Loucy (cell line): Measurements from ENCODE around the gene ZBTB3.
"Not testable (repeated sequence)": the region's sequence is repeated elsewhere in the genome, so short reads cannot be mapped to it uniquely, and the experiment has no call there.

Source experiments
- H2AFZ ChIP-seq: fragments of 200-600 bp; sonication (generic); 2 replicates; pipeline ENCODE4 v1.6.0; 2016; ENCODE audit warnings: antibody characterized with exemption, mild to moderate bottlenecking, low read length, moderate library complexity
- H3F3A ChIP-seq: fragments of 200-600 bp; 2 replicates; pipeline ENCODE4 v1.6.0; 2016; ENCODE audit warnings: antibody characterized with exemption, low read depth, mild to moderate bottlenecking
- H3K27me3 ChIP-seq: fragments of 200-600 bp; sonication (generic); 2 replicates; pipeline ENCODE4 v1.6.1; 2014; ENCODE audit warnings: low read length, mild to moderate bottlenecking; ENCODE audit not compliant: insufficient read depth, poor library complexity, severe bottlenecking
- H3K36me3 ChIP-seq: fragments of 200-600 bp; sonication (generic); 2 replicates; pipeline ENCODE4 v1.6.1; 2016; ENCODE audit warnings: low read length; ENCODE audit not compliant: insufficient read depth
- H3K4me1 ChIP-seq: fragments of 200-600 bp; sonication (generic); 2 replicates; pipeline ENCODE4 v1.5.1; 2014; ENCODE audit warnings: low read length, mild to moderate bottlenecking; ENCODE audit not compliant: insufficient read depth, poor library complexity, severe bottlenecking
- H3K4me2 ChIP-seq: fragments of 200-600 bp; sonication (generic); 2 replicates; pipeline ENCODE4 v1.6.0; 2014; ENCODE audit warnings: antibody characterized with exemption, low read length, low read depth, mild to moderate bottlenecking; ENCODE audit not compliant: poor library complexity, severe bottlenecking
- H3K4me3 ChIP-seq: fragments of 200-600 bp; sonication (generic); 2 replicates; pipeline ENCODE4 v1.5.1; 2014; ENCODE audit warnings: low read length, mild to moderate bottlenecking, mixed read lengths; ENCODE audit not compliant: poor library complexity, severe bottlenecking
- H3K79me2 ChIP-seq: fragments of 200-600 bp; sonication (generic); 2 replicates; pipeline ENCODE4 v1.6.1; 2014; ENCODE audit warnings: low read length; ENCODE audit not compliant: insufficient read depth
- H3K9ac ChIP-seq: fragments of 200-600 bp; sonication (generic); 2 replicates; pipeline ENCODE4 v1.6.0; 2014; ENCODE audit warnings: mild to moderate bottlenecking, low read depth, low read length, moderate library complexity; ENCODE audit not compliant: poor library complexity, severe bottlenecking
- H3K9me2 ChIP-seq: fragments of 200-600 bp; sonication (generic); replicated peaks from 2 replicates; pipeline ENCODE4 v1.6.1; 2016; ENCODE audit warnings: low read depth, low read length, mixed read lengths
- H3K9me3 ChIP-seq: fragments of 200-600 bp; sonication (generic); 2 replicates; pipeline ENCODE4 v1.6.1; 2014; ENCODE audit warnings: mild to moderate bottlenecking, antibody characterized with exemption, low read length, low read depth; ENCODE audit not compliant: insufficient read depth
- H4K20me1 ChIP-seq: fragments of 200-600 bp; sonication (generic); 2 replicates; pipeline ENCODE4 v1.6.0; 2014; ENCODE audit warnings: antibody characterized with exemption, low read length, mild to moderate bottlenecking; ENCODE audit not compliant: insufficient read depth, poor library complexity, severe bottlenecking
- EZH2phosphoT487 ChIP-seq: fragments of 200-600 bp; IDR thresholded peaks from 2 replicates; pipeline ENCODE4 v1.6.1; 2018; ENCODE audit warnings: antibody characterized with exemption, mild to moderate bottlenecking, moderate library complexity, borderline replicate concordance
- TF ChIP-seq, protein P1 (sequence below): fragments of 200-600 bp; sonication (generic); conservative IDR thresholded peaks from 2 replicates; pipeline ENCODE4 v1.5.1; 2014; ENCODE audit warnings: mild to moderate bottlenecking, antibody characterized with exemption, low read length

The ZBTB3 gene

GRCh38 chr11:62752177-62752785, 1.7 kb downstream of the ZBTB3 start:
- TF ChIP-seq, protein P1, sequence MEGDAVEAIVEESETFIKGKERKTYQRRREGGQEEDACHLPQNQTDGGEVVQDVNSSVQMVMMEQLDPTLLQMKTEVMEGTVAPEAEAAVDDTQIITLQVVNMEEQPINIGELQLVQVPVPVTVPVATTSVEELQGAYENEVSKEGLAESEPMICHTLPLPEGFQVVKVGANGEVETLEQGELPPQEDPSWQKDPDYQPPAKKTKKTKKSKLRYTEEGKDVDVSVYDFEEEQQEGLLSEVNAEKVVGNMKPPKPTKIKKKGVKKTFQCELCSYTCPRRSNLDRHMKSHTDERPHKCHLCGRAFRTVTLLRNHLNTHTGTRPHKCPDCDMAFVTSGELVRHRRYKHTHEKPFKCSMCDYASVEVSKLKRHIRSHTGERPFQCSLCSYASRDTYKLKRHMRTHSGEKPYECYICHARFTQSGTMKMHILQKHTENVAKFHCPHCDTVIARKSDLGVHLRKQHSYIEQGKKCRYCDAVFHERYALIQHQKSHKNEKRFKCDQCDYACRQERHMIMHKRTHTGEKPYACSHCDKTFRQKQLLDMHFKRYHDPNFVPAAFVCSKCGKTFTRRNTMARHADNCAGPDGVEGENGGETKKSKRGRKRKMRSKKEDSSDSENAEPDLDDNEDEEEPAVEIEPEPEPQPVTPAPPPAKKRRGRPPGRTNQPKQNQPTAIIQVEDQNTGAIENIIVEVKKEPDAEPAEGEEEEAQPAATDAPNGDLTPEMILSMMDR = no peak
- no peak for TF ChIP-seq EZH2phosphoT487
- Histone ChIP-seq H3K4me3 (no peak overlapping the region), H3K36me3 (no peaks in the 10 kb centered on the region), H3F3A (no peaks in the 10 kb centered on the region), H3K4me1 (peaks cover 17% of the 10 kb centered on the region), H3K79me2 (peaks cover 19% of the 10 kb centered on the region; the same call in 1 of the 2 replicates), H3K9me3 (no peaks in the 10 kb centered on the region), H4K20me1 (peaks cover 5% of the 10 kb centered on the region), H3K9ac (peak overlapping the region; percentile 72), H3K9me2 (no peaks in the 10 kb centered on the region), H2AFZ (no peak overlapping the region), H3K27me3 (no peaks in the 10 kb centered on the region), H3K4me2 (peak overlapping the region; percentile 84)

- not testable (repeated sequence) for H3K9ac ChIP-seq, H3K4me3 ChIP-seq, H3F3A ChIP-seq, H3K4me2 ChIP-seq, H4K20me1 ChIP-seq, H2AFZ ChIP-seq, H3K27me3 ChIP-seq, H3K9me3 ChIP-seq, H3K9me2 ChIP-seq, H3K36me3 ChIP-seq
- H3K79me2 ChIP-seq = peaks cover 19% of the 10 kb centered on the region; the same call in 1 of the 2 replicates
- H3K4me1 ChIP-seq = peaks cover 17% of the 10 kb centered on the region
Measured at GRCh38 chr11:62749931-62750330, 4.0 kb downstream of the ZBTB3 start.

- H3K9ac ChIP-seq = no peak overlapping the region
Measured at GRCh38 chr11:62747475-62748160, 6.3 kb downstream of the ZBTB3 start.

More at GRCh38 chr11:62747475-62748160, 6.3 kb downstream of the ZBTB3 start:
- no peak overlapping the region for H2AFZ ChIP-seq
- H3K79me2 ChIP-seq = peaks cover 11% of the 10 kb centered on the region; the same call in 1 of the 2 replicates
- no peaks in the 10 kb centered on the region for H3K9me2 ChIP-seq
- H3K27me3 ChIP-seq = no peaks in the 10 kb centered on the region
- H3K4me2 ChIP-seq = no peak overlapping the region
- H3K36me3 ChIP-seq = no peaks in the 10 kb centered on the region
- H4K20me1 ChIP-seq = no peaks in the 10 kb centered on the region
- H3K4me3 ChIP-seq = no peak overlapping the region
- peaks cover 8% of the 10 kb centered on the region for H3K4me1 ChIP-seq
- no peak for TF ChIP-seq EZH2phosphoT487
- TF ChIP-seq, protein P1 = no peak
- H3F3A ChIP-seq = no peaks in the 10 kb centered on the region
- no peaks in the 10 kb centered on the region for H3K9me3 ChIP-seq
